Adrenal gland (tissue), 5 donors: Measurements from ENCODE around the gene ESAM.

Source experiments
- POLR2A ChIP-seq, 2 donors: fragments of 450-650 bp; IDR thresholded peaks; one replicate each; pipeline ENCODE4 v1.6.1; 2017; ENCODE audit warnings: antibody characterized with exemption in 2 of 2, mild to moderate bottlenecking in 2 of 2, moderate library complexity in 1 of 2
- TF ChIP-seq, protein P1 (sequence below), 6 experiments: fragments of 450-650 bp in 4 of 6; fragments of 200-600 bp in 2 of 6; sonication (generic) in 1 of 6; IDR thresholded peaks; 1 replicate in 5 of 6; 2 replicates in 1 of 6; pipeline versions ENCODE4 v1.5.1 to v1.8.0; 2016 to 2021; ENCODE audit warnings: antibody characterized with exemption in 6 of 6, mild to moderate bottlenecking in 2 of 6, moderate library complexity in 1 of 6
- donor health status: DM: no; HTN: no; CAD: no.

DNA sequence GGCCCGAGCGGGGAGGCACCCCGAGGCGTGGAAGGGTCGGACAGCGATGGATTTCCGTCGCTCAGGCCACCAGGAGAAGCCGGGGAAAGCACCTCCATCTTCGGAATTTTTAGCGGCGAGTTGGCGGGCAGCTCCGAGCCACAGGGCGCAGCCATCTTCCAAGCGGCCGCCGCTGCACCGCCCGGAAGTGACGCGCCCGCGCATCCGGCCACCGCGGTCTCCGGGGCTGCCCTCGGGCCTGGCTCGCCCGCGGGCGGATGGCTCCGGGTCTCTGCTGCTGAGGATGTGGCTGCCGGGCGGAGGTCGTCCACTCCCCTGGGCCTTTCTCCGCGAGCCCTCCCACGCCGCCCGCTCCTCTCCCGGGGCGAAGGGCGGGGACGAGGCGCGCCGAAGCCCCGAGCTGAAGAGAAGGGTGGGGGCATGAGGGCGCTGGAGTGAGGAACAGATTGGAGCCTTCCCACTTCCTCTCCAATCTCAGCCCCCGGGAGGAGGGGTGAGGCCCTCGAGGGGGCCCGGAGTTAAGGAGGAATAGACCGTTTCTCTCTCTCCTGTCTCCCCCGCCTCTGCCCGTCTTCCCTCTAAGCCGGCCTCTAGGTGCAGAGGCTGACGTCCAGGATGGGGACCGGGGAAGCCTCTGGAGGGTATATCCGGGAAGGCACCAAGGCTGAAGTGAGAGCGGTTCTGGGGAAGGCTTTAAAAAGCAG, 38.3 kb upstream of the ESAM start, which contains the start of gene MSANTD2:
- TF ChIP-seq POLR2A (IDR thresholded peaks at IDR 0.05) = peak; percentile 77 to 78
- TF ChIP-seq, protein P1, sequence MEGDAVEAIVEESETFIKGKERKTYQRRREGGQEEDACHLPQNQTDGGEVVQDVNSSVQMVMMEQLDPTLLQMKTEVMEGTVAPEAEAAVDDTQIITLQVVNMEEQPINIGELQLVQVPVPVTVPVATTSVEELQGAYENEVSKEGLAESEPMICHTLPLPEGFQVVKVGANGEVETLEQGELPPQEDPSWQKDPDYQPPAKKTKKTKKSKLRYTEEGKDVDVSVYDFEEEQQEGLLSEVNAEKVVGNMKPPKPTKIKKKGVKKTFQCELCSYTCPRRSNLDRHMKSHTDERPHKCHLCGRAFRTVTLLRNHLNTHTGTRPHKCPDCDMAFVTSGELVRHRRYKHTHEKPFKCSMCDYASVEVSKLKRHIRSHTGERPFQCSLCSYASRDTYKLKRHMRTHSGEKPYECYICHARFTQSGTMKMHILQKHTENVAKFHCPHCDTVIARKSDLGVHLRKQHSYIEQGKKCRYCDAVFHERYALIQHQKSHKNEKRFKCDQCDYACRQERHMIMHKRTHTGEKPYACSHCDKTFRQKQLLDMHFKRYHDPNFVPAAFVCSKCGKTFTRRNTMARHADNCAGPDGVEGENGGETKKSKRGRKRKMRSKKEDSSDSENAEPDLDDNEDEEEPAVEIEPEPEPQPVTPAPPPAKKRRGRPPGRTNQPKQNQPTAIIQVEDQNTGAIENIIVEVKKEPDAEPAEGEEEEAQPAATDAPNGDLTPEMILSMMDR (IDR thresholded peaks at IDR 0.05) = no peak
